Measurements from ENCODE around the gene ACAN.

DNA sequence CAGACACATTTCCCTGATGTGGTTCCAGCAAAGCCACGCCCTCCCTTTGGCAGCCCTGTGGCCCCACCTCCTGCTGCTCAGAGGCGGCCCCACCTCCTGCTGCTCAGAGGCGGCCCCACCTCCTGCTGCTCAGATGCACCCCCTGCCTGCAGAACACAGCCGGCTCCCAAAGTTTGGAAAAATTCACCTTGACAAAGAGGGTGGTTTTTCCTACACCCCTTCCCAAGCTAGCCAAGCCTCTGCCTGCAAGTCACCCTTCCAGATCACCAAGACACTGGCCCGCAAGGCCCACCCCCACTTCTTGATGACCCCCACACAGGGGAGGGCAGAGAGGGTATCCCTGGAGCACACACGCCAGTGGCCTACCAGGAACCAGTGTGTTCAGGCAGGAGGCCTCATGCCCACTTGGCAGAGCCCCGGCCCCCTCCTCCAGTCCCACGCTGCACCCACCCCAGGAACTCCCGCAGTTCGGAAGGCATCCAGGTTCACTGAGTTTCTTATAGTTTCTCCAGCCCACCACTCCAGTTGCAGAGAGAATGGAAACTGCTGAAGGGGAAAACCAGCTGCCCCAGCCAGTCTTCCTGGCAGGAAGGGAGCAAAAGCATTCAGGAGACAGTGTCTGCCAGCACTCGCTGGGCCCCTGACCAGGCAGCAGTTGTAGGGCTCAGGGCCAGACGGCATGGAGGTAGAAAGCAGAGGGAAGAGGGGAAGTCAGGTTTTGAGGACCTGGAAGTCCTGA, 94.4 kb downstream of the ACAN start:
- TF ChIP-seq EZH2 (IDR thresholded peaks at IDR 0.05), result no peak
- TF ChIP-seq POLR2AphosphoS5 (IDR thresholded peaks at IDR 0.05; ENCODE audit: borderline replicate concordance, low read depth, low read length), result 0 out of 2 replicates have a peak, but pooled peaks have one; percentile 0

Data from SK-N-MC (cell line).